Endometrium (tissue), 2 donors: ENCODE data around the gene NSD1.
"Not testable (repeated sequence)": the region's sequence is repeated elsewhere in the genome, so short reads cannot be mapped to it uniquely, and the experiment has no call there.

Experiments used
- FAIRE-seq: peaks from 2 replicates; lab custom pipeline; 2012; peaks lifted over from hg19 to GRCh38; lab: Jason Lieb, UNC
- donor health status: control.
- donor health status: control.

NSD1 gene

DNA sequence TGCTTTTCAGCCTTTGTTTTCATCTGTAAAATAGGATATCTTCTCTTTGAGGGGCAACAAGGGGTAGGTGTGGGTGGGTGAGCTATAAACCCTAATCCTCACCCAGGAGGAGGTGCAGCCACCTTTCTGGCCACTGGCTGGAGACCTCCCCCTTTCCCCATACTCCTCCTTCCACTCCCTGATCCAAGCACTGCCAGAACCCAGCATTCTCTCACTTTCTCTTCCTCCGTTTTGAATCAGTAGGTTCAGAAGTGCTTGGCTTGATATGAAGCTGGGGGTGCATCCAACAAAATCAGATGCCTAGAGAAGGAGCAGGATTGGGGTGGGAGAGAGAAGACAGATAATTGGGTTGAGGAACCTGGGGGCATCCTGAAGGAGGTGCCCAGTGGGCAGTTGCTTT, 6.8 kb upstream of the NSD1 start:
- no peak for FAIRE-seq

DNA sequence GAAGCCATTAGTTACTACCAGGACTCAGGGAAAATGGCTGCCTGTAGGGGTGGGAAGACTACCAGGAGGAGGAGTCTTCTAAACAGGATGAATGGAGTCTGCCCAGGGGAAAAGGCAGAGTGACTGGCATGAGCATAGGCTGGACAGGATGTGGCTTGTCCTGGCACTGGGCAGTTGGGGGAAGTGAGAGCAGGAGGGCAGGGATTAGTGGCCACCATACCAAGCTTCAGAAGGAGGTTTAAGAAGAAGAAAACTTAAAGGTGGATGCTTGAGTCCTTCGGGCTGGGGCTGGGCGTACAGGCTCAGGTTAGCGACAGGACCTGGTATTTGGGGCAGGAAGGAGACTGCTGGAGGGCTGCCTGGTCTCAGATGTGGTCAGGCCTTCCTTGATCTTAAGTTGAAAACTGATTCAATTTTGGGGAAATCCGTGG, 5.0 kb upstream of the NSD1 start:
- no peak for FAIRE-seq

DNA sequence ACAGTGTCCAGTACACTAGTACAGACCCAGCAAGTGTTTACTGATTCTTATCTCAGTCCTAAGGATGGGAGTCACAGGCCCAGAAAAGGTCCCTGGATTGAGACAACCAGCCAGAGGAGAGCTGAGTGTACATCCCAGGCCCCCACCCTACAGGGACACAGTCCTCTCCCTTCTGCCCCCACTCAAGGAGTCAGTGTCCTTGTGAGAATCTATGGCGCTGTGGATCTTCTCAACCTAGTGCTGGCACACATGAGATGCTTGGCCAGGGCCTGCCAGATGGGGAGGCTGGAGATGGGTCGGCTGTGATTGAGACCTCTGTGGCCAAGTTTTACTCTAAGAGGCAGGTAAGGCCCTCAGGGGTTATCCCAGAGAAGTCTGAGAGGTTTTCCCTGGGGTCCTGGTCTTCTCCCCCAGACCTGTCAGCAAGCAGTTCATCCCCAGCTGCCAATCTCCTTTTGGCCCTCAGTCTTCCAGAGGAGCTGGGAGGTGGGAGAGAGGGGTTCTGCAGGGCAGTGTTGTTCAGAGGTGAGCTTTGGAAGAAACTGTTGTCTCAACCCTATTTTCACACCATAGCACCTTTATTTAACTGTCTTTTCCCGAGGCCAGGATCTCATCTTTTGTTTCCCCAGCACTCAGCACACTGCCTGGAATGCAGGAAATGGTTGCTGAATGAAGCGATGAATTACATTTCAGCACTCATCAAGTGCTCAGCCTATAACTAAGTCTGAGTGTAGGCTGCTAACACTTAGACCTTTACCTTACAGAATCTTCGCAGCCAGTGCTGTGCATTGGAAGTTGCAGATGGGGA, 3.2 kb upstream of the NSD1 start:
- FAIRE-seq: no peak

DNA sequence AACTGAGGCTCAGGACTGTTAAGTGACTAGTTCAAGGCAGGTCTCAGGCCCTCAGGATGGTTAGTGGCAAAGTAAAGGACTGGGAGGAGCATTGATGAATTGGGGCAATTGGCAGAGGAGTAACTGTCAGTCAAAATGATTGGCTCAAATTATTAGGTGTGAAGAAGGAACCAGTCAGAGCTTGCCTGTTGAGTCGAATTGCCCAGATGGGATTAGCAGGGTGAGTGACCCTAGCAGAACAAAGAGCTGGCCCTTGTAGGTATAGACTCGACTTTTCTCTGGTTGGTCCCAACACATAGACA, 2.6 kb upstream of the NSD1 start:
- no peak for FAIRE-seq

DNA sequence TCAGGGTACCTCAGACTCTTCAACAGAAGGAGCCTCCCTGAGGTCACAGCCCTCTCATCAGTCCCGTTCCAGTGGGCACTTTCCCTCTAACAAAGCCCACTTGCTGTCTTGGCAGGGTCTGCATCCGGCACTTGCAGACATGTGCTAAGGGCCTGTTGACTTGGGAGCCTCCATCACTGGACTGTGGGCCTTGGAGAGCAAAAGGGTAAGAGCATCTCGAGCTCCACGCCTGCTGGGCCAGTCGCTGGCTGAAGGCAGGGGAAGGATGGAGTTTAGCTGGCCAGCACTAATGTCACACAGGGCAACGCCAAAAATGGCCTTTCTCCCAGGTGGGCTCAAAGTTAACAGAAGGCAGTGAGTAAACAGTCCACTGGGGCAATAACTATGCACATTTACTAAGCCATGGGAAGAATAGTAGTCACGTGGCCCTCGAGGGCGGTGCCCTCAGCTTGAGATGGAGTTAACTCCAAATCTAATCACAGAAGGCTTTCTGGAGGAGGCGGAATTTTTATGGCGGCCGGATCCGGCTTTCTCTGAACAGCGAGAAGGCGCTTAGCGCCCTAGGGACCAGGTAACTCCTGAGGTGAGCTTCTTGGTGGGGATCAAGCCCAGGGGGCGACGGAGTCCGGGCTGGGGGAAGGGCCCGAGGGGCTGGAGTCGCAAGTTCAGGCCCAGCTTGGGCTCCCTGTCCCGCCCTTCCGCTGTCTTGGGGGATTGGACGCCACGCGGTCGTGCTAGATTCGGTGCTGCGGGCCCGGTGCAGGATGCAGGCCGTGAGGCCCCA, 2.0 kb upstream of the NSD1 start:
- no peak for FAIRE-seq

GRCh38 chr5:177132136-177133095, 1.2 kb upstream of the NSD1 start:
- no peak for FAIRE-seq

- no peak for FAIRE-seq
Observed at GRCh38 chr5:177133853-177134696, 502 bp downstream of the NSD1 start.

- no peak for FAIRE-seq
Observed at GRCh38 chr5:177134697-177135225, 1.2 kb downstream of the NSD1 start.

DNA sequence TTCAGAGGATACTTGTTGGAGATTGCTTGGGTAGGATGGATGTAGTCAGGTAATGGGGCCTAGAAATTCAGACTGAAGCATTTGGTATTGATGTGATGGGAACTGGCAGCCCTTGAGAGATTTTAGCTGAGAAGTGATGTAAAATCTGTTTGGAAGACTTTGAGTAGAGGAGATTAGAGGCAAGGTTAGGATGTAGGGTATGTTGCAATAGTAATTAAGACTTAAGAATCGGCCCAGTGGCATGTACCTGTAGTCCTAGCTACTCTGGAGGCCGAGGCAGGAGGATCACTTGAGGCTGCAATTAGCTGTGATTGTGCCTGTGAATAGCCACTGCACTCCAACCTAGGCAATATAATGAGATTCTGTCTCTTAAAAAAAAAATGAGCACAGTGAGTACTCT, 6.7 kb downstream of the NSD1 start:
- FAIRE-seq: no peak

DNA sequence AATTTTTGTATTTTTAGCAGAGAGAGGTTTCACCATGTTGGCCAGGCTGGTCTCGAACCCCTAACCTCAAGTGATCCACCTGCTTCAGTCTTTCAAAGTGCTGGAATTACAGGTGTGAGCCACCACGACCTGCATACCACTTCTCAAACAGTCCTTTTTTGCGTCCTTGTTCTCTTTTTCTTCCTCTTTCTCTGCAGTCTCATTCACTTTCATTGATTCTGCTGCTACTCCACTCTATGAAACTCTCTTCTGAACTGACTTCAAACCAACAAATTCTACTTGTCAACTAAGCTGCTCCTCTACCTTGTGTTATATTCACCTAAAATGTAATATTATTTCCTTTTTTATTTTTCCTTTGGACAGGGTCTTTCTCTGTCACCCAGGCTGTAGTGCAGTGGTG, 7.9 kb downstream of the NSD1 start:
- no peak for FAIRE-seq

DNA sequence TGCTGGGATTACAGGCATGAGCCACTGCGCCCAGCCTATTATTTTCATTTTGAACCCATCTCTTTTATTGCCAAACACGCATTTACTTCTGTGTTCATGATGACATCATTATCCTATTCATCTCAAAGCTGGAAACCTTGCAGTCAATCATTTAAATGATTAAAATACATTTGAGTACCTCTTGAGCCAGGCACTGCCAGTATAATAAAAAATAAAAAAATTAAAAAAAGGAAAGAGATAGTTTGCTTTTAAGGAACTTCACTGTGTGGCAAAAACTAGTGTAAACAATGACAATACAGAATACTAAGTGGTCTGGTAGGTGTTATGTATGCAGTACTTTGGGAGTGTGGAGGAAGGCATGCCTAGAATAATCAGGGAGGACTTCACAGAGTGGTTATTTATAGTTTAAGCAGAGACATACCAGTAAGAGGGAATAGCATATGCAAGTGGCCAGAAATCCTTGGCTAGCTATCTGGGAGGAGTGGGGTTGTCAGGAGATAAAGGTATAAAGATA, 8.6 kb downstream of the NSD1 start:
- FAIRE-seq: no peak

DNA sequence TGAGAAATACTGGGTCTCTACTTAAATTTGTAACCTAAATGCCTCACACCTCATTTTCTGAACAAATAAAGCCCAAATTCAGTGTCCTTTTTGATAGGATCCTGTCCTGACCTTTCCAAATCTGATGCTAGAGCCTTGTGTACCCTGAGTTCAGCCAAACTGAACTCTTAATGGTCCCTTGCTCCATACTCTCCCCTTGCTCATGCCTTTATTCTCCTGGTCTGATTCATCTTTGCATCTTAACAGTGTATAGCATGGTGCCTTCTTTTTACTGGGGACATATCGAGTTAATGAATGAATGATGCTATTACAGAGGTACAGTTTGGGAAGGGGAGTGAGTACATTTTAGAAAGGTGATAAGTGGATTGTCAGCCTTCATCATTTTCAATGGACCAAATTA, 9.2 kb downstream of the NSD1 start:
- FAIRE-seq: no peak

DNA sequence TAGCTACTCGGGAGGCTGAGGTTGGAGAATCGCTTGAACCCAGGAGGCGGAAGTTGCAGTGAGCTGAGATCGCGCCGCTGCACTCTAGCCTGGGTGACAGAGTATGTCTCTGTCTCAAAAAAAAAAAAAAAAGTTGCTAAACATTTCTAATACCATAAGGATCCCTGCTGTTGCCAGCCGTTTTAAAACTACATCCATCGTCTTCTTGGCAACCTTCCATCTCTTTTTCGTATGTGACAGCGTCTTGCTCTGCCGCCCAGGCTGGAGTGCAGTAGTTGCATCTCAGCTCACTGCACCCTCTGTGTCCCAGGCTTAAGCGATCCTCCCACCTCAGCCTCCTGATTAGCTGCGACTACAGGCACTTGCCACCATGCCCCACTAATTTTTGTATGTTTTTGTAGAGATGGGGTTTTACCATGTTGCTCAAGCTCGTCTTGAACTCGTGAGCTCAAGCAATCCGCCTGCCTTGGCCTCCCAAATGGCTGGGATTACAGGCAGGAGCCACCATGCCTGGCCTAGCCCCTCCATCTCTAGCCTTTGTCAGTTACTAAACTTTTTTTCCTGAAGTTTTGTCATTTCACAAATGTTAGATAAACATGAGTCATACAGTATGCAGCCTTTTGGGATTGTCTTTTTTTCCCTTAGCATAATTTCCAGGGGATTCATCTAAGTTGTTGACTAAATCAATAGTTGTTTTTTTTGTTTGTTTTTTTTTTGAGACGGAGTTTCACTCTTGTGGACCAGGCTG, 13.5 kb downstream of the NSD1 start:
- no peak for FAIRE-seq

DNA sequence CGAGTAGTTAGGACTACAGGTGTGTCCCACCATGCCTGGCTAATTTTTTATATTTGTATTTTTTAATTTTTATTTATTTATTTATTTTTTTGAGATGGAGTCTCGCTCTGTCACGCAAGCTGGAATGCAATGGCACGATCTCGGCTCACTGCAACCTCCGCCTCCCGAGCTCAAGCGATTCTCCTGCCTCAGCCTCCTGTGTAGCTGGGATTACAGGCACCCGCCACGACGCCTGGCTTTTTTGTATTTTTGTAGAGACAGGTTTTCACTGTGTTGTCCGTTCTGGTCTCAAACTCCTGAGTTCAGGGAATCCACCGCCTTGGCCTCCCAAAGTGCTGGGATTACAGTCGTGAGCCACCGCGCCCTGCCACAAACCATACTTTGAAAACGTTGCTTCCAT, 16.5 kb downstream of the NSD1 start:
- not testable (repeated sequence) for FAIRE-seq

GRCh38 chr5:177154003-177154643, 20.6 kb downstream of the NSD1 start:
- no peak for FAIRE-seq

GRCh38 chr5:177162379-177162778, 28.8 kb downstream of the NSD1 start:
- FAIRE-seq: no peak

GRCh38 chr5:177163500-177163899, 29.9 kb downstream of the NSD1 start:
- FAIRE-seq: no peak

DNA sequence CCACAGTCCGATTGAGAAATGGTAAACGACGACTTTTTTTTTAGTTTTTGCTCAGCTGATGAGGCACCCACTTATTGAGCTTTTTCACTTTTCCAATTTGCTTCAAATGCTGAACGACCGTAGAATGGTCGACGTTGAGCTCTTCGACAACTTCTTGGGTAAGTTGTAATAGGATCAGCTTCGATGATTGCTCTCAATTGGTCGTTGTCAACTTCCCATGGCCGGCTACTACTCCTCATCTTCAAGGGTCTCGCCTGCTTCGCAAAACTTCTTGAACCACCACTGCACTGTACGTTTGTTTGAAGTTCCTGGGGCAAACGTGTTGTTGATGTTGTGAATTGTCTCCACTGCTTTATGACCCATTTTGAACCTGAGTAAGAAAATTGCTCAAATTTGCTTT, 35.7 kb downstream of the NSD1 start:
- no peak for FAIRE-seq

DNA sequence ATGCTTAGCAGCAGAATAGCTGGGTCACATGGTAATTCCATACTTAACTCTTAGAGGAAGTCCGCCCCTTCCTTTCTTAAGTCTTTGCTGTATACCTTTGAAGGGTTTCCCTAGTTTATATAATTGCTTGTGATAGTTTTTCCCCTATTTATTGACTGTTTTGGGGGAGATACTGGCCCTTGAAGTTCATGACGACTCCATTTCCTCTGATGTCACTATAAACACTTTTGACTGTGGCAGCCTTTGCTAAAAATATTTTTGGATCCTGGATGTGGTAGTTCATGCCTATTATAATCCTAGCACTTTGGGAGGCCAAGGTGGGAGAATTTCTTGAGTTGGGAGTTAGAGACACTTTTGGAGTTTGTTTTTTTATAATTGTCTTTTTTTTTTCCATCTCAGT, 38.4 kb downstream of the NSD1 start:
- FAIRE-seq: no peak

DNA sequence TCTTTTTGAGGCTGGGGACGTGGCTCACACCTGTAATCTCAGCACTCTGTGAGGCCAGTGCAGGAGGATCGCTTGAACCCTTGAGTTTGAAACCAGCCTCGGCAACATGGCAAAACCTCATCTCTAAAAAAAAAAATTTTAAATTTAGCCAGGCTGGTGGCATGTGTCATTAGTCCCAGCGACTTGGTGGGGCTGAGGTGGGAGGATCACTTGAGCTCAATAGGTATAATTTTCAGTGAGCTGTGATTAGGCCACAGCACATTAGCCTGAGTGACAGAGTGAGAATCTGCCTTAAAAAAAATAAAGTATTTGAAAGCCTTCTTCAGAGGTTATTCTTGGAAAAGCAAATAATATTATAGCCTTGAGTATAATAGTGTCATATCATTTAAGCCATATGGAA, 41.8 kb downstream of the NSD1 start:
- FAIRE-seq: no peak
